BLaER1 (cell line): ENCODE results near the gene GUCY2D.

Source experiments
- H3K27ac ChIP-seq: shearing (Covaris generic); formaldehyde crosslinking; 2 replicates; pipeline ENCODE4 v1.8.1; 2022
- H3K27me3 ChIP-seq: shearing (Covaris generic); formaldehyde crosslinking; 2 replicates; pipeline ENCODE4 v1.8.1; 2022
- H3K36me3 ChIP-seq: shearing (Covaris generic); formaldehyde crosslinking; 2 replicates; pipeline ENCODE4 v1.8.1; 2022
- H3K4me1 ChIP-seq: shearing (Covaris generic); formaldehyde crosslinking; 2 replicates; pipeline ENCODE4 v1.8.1; 2022
- H3K4me2 ChIP-seq: shearing (Covaris generic); formaldehyde crosslinking; 2 replicates; pipeline ENCODE4 v1.8.1; 2022
- H3K4me3 ChIP-seq: shearing (Covaris generic); formaldehyde crosslinking; 2 replicates; pipeline ENCODE4 v1.8.1; 2022
- H3K9ac ChIP-seq: shearing (Covaris generic); formaldehyde crosslinking; 2 replicates; pipeline ENCODE4 v1.8.1; 2022
- H3K9me3 ChIP-seq: shearing (Covaris generic); formaldehyde crosslinking; 2 replicates; pipeline ENCODE4 v1.8.1; 2022
- H4K20me1 ChIP-seq: shearing (Covaris generic); formaldehyde crosslinking; 2 replicates; pipeline ENCODE4 v1.8.1; 2022
- Cebpa-rat ChIP-seq: shearing (Covaris generic); IDR thresholded peaks from 2 replicates; pipeline ENCODE4 v1.8.1; 2022

Gene GUCY2D

DNA sequence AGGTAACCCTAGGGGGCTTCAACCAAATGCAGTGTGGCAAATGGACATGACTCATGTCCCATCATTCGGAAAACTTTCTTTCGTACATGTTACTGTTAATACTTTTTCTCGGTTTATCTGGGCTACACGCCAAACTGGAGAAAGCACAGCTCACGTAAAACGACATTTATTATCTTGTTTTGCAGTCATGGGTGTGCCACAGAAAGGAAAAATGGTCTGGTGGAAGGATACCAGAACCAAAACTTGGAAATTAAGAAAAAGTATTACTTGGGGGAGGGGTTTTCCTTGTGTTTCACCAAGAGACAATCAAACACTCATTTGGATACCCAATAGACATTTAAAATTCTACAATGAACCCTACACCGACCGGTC is 60.0 kb downstream of the GUCY2D start:
- H3K36me3 ChIP-seq: no peaks in the 10 kb centered on the region
- peaks cover 27% of the 10 kb centered on the region for H3K4me1 ChIP-seq
- TF ChIP-seq Cebpa-rat: no peak
- H3K4me2 ChIP-seq: no peak overlapping the region
- no peak overlapping the region for H3K4me3 ChIP-seq
- H3K9ac ChIP-seq: no peak overlapping the region
- peaks cover 69% of the 10 kb centered on the region for H3K27me3 ChIP-seq
- H3K9me3 ChIP-seq: no peaks in the 10 kb centered on the region
- no peaks in the 10 kb centered on the region for H4K20me1 ChIP-seq
- no peak overlapping the region for H3K27ac ChIP-seq

DNA sequence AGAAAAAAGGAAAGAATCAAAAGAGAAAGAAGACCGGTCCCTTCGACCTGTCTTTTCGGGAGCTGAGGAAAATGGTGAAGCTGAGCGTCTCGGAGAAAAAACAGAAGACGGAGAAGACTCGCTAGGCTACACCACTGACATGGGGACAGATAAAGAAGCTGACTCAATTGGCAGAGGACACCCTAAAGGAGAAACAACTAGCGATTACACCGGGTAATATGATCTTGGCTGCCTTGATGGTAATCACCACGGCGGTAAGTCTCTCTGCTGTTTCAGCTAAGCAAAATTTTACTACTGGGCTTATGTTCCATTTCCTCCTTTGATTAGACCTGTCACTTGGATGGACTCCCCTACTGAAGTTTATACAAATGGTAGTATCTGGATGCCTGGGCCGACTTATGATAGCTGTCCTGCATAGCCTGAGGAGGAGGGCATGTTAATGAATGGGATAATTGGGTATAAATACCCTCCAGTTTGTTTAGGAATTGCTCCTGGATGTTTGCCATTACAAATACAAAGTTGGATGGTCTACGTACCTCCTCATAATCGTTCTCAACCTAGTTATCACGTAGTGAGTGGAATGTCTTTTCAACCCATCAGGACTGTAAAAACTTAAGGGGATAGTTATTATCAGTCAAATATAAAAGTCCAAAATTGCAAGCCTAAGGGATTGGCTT is 60.5 kb downstream of the GUCY2D start:
- no peak overlapping the region for H3K9ac ChIP-seq
- H3K4me1 ChIP-seq: peaks cover 22% of the 10 kb centered on the region
- H3K36me3 ChIP-seq: no peaks in the 10 kb centered on the region
- no peak for TF ChIP-seq Cebpa-rat
- no peak overlapping the region for H3K4me2 ChIP-seq
- no peak overlapping the region for H3K4me3 ChIP-seq
- no peaks in the 10 kb centered on the region for H3K9me3 ChIP-seq
- H4K20me1 ChIP-seq: no peaks in the 10 kb centered on the region
- H3K27me3 ChIP-seq: peaks cover 69% of the 10 kb centered on the region
- H3K27ac ChIP-seq: no peak overlapping the region

DNA sequence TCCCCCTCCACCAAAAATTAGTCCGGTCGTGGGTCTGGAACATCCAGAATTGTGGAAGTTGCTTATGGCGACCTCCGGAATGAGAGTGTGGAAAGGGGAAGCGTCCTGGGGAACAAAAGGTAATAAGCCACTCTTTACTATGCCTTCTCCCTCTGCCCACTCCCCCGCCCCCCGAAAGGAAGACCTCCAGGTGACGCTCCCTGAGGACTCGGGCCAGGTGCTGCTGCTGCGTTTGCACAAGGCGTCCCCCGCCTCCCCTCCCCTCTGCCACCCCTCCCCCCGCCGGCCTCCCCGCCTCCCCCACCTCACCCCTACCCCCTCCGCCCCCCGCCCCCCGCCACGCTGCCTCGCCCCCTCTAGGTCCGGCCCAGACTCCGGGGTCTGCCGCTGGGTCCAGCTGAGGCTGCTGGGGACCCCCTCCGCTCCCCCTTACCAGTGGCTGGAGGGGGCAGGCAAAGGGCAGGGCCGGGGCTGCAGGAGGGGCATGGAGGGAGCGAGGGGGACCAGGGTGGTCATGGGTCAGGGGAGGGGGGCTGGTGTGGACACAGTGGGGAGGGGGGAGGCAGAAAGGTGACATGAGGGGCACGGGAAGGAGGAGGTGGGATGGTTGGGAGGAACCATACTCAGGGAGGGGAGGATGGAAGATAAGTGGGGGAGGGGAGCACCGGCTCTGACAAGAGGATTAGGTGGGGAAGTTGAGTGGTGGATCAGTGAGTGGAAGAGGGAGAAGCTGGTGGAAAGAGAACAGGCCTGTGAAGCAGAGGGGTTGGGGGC is 61.5 kb downstream of the GUCY2D start:
- no peak overlapping the region for H3K4me3 ChIP-seq

DNA sequence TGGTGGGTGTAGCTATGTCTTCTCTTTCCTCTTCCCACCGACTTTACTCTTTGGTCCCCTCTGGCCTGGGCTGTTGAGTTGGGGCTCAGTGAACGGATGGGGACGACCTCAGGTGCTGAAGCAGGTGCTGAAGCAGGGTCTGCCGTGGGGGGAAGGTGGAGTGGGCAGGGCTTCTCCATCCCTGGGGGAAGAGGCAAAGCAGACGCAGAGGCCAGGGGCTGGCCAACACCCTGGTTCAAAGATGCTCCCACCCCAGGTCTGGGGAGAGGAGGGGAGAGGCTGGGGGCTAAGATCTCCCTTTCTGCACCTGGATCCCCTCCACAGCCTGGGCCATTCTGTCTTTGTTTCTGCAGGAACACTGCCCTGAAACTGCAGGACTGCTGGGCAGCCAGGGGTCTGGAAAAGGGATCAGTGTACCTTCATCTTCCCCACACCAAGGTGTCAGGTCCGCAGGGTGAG is 62.2 kb downstream of the GUCY2D start:
- Histone ChIP-seq H3K27ac (no peak overlapping the region), H3K4me1 (peaks cover 5% of the 10 kb centered on the region), H3K9ac (no peak overlapping the region), H3K4me2 (no peak overlapping the region), H4K20me1 (no peaks in the 10 kb centered on the region), H3K4me3 (no peak overlapping the region), H3K36me3 (no peaks in the 10 kb centered on the region), H3K27me3 (peaks cover 66% of the 10 kb centered on the region), H3K9me3 (no peaks in the 10 kb centered on the region)
- TF ChIP-seq Cebpa-rat: no peak

More for the DNA sequence above, 61.5 kb downstream of the GUCY2D start:
- Histone ChIP-seq H3K27ac (no peak overlapping the region), H3K9me3 (no peaks in the 10 kb centered on the region), H3K36me3 (no peaks in the 10 kb centered on the region), H3K4me2 (no peak overlapping the region), H3K9ac (no peak overlapping the region), H3K4me1 (peaks cover 12% of the 10 kb centered on the region), H4K20me1 (no peaks in the 10 kb centered on the region), H3K27me3 (peaks cover 69% of the 10 kb centered on the region)
- TF ChIP-seq Cebpa-rat: no peak

DNA sequence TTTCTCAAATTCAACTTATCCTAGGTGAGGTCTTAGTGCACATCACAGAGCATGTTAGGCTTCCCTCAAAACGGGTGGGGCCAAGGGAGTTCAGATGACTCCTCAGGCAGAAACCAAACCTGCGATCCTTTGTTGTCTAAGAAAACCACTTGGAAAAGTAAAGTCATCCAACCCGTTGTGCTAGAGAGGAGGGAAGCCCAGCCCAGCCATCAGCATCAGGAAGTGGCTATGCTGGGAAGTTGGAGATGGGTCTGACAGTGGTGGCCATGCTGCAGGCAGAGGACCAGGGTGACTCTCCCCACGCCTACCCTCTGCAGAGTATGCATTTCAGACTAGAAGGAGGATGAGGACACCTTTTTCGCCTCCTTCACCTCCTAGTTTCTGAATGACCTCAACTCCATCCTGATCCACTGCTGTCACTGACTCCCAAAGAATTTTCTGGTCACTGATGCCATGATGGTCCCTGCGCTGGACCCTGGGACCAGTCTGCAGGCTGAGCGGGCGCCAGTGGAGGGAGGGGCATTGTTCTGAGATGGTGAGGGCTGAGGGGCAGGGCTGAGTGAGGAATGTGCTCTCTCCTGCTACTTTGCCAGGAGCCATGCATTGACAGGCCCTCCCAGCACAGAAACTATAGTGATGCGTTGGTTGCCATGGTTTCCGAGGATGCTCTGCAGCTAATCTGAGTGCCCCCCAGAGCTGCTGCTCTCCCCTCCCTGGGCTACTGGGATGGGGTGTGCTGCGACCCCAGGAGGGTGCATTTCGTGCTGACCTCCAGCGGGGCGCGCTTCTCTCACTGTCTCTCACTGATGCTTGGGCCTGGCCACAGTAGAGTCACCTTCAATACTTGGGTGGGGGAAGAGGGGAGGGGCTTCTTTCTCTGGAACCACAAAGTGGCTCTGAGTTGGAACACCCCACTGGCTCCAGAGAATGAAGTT is 64.7 kb downstream of the GUCY2D start:
- H4K20me1 ChIP-seq: peaks cover 10% of the 10 kb centered on the region; the same call in 1 of the 2 replicates
- no peak overlapping the region for H3K9ac ChIP-seq
- H3K36me3 ChIP-seq: no peaks in the 10 kb centered on the region
- H3K4me2 ChIP-seq: no peak overlapping the region
- TF ChIP-seq Cebpa-rat: no peak
- H3K27ac ChIP-seq: no peak overlapping the region
- H3K4me1 ChIP-seq: no peaks in the 10 kb centered on the region
- H3K27me3 ChIP-seq: peaks cover 63% of the 10 kb centered on the region
- H3K9me3 ChIP-seq: no peaks in the 10 kb centered on the region
- H3K4me3 ChIP-seq: no peak overlapping the region

DNA sequence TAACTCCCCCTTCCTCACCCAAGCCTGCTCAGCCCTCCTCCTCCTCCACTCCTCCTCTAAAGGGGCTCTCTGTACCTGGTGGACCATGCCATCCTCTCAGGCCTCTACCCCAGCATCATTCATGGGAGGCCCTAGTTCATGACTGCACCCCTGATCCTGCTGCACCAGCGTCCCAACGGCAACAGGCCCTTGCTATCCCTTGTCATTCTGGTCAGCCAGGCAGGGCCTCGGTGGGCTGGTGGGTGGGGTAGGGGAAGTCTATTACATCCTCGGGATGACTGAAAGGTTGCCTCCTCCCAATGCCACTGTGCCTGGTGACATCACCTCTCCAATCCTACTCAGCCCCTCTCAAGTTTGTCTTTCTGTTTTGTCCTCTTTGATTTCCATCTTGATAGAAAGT is 65.4 kb downstream of the GUCY2D start:
- no peaks in the 10 kb centered on the region for H3K9me3 ChIP-seq
- TF ChIP-seq Cebpa-rat: no peak
- H3K9ac ChIP-seq: no peak overlapping the region
- H3K36me3 ChIP-seq: no peaks in the 10 kb centered on the region
- peaks cover 16% of the 10 kb centered on the region; the same call in 1 of the 2 replicates for H4K20me1 ChIP-seq
- H3K4me3 ChIP-seq: no peak overlapping the region
- H3K4me1 ChIP-seq: peaks cover 3% of the 10 kb centered on the region
- no peak overlapping the region for H3K27ac ChIP-seq
- peaks cover 63% of the 10 kb centered on the region for H3K27me3 ChIP-seq
- no peak overlapping the region for H3K4me2 ChIP-seq

DNA sequence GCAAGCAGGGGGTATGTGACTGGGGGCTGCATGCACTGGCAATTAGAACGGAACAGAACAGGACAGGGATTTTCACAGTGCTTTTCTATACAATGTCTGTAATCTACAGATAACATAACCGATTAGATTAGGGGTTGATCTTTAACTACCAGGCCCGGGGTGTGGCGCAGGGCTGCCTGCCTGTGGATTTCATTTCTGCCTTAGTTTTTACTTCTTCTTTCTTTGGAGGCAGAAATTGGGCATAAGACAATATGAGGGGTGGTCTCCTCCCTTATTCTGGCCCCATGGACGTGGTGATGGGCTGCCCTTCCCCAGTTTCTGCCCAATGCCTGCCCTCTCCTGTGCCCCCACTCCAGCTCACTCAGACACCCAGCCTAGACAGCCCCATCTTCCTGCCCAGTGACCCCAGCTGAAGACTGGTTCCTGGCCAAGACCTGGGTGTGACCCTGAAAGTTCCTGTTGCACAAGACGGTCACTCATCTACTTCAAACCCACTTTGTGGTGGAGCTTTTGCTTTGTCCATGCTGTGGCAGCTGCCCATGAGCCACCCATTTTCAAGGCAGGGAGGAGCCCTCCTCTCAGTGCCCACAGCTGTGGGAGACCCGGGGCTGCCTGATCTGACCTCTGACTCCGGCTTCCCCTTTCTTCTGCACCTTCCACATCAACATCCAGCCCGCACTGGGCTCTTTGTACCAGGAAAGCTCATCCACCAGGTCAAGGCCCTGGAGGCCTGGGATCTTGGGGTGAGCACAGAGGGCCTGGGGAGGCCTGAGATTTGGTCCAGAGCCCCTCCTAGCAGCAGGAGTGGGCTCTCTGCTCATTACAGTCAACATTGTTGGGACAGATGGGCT is 66.5 kb downstream of the GUCY2D start:
- TF ChIP-seq Cebpa-rat: no peak
- Histone ChIP-seq H3K9me3 (no peaks in the 10 kb centered on the region), H4K20me1 (peaks cover 16% of the 10 kb centered on the region; the same call in 1 of the 2 replicates), H3K4me3 (no peak overlapping the region), H3K4me1 (peaks cover 9% of the 10 kb centered on the region), H3K4me2 (no peak overlapping the region), H3K36me3 (no peaks in the 10 kb centered on the region), H3K27ac (no peak overlapping the region), H3K9ac (no peak overlapping the region), H3K27me3 (peaks cover 63% of the 10 kb centered on the region)

DNA sequence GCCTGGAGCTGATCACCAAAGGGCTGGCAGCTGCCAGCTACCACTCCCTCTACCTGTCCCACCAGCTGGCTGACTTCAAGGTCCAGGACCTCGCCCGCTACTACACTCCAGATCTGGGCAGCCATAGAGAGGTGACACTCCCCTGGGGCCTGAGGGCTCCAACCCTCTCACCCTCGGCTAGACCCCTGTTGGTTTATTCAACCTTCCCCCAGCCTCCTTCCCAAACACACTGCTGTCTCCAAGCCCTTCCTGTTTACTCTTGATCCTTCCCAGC is 67.1 kb downstream of the GUCY2D start:
- Histone ChIP-seq H3K4me2 (no peak overlapping the region), H3K9me3 (no peaks in the 10 kb centered on the region), H3K9ac (no peak overlapping the region), H3K4me3 (no peak overlapping the region), H3K4me1 (peaks cover 11% of the 10 kb centered on the region), H4K20me1 (peaks cover 16% of the 10 kb centered on the region; the same call in 1 of the 2 replicates), H3K27me3 (peaks cover 63% of the 10 kb centered on the region), H3K36me3 (no peaks in the 10 kb centered on the region), H3K27ac (no peak overlapping the region)
- no peak for TF ChIP-seq Cebpa-rat
